Measurements from ENCODE around the gene HOXC12. TPM values are rescaled to one million over a fixed set of nuclear protein-coding genes. Genes with fewer than 3 reads are reported as not detected.
A peak's percentile ranks its signal among the peaks of the same experiment; 100 is the strongest.

HOXC12 gene
- total and polyA plus RNA-seq, 2 of the 8 experiments (the other 6 are each of a cell fraction or from before 2014, with no cell fraction given): not detected

DNA sequence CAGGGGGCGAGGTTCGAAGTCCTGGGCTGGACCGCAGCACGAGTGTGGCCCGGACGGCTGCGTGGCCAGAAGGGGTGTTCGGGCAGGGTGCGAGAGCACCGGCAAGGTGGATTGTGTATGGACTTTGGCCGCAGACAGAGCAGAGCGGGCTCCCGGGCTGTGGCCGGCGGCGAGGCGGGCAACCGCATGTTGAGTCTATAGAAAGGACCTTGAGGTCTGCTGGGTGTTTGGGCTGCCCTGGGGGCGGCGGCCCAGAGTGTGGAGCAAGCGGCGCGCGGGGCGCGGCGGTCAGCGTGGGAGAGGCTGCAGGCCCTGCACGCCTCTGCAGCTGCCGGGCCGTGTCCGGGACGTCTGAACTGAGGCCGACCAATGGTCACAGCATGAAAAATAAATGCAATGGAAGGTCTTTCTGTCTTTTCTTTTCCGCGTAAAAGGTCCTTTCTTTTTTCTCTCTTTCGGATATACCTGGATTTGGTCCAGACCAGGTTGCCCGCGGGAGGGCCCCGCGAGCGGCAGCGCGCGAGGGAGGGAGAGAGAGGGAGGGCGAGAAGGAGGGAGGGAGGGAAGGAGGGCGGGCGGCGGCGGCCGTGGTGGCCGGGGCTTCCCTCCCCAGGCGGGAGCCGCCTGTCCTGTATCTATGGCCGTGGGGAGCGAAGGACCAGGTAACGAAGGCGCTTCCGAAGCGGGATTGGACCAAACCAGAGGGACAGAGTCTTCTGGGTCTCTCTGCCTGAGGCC, 39.7 kb downstream of the HOXC12 start:
- no peak for FAIRE-seq
- no peaks in the 10 kb centered on the region for H3K79me2 ChIP-seq (ENCODE audit: control insufficient read depth in 1 of 2, insufficient read depth in 2 of 2, low read length in 2 of 2)
- peaks cover 0 to 19% (median 0%) of the 10 kb centered on the region in 4 experiments; a peak in 1 of 8 replicates for H3K36me3 ChIP-seq (ENCODE audit: control insufficient read depth in 2 of 4, insufficient read depth in 4 of 4, low read length in 3 of 4)
- 13% methylated on average over 35 of the region's 60 CpGs; no CpG with 5 or more reads in 1 of the 2 experiments for WGBS, 2 experiments (ENCODE audit: extremely low coverage in 1 of 2, insufficient coverage in 1 of 2, insufficient read length in 1 of 2, insufficient replicate concordance in 2 of 2, low coverage in 1 of 2, low lambda C conversion rate in 2 of 2, missing lambda C conversion rate in 1 of 2)
- H3K56ac ChIP-seq (replicated peaks; ENCODE audit: insufficient read length, low read depth, low read length): no peak overlapping the region
- ChIA-PET CTCF (ENCODE audit: partially characterized antibody) (interaction anchor here (0.7 to 4.4 kb wide), 5 partner anchors 9 to 213 kb away, joined by 3 to 28 read pairs (median 15); partner anchors contain the start of gene HOXC10), POLR2A (ENCODE audit: partially characterized antibody) (interaction anchor here (1.6 kb wide), 1 partner anchor 8 kb away, joined by 4 read pairs; no protein-coding TSS in a partner anchor)
- DNase-seq (ENCODE audit: low read depth in 1 of 2, low spot score in 2 of 2): no peak
- H4K91ac ChIP-seq (replicated peaks; ENCODE audit: insufficient read length, low read length): no peak overlapping the region
- TF ChIP-seq EZH2 (IDR thresholded peaks at IDR 0.05; ENCODE audit: low read depth, low read length, severe bottlenecking) (peak; percentile 99), SUZ12 (IDR thresholded peaks at IDR 0.05; ENCODE audit: low read length) (peak; percentile 94), RNF2 (IDR thresholded peaks at IDR 0.05; ENCODE audit: borderline replicate concordance, low read depth, low read length, missing control alignments, poor library complexity, severe bottlenecking) (peak; percentile 89), HDAC2 (IDR thresholded peaks at IDR 0.05; ENCODE audit: borderline replicate concordance in 1 of 2, low read depth in 2 of 2, low read length in 2 of 2) (no peak)
- H2BK5ac ChIP-seq (ENCODE audit: low read depth, low read length): no peak overlapping the region
- H2BK15ac ChIP-seq (ENCODE audit: low read length): 0 out of 2 replicates have a peak overlapping the region, but pooled peaks have one; percentile 46
- H3K23me2 ChIP-seq (ENCODE audit: low read depth, low read length): peaks cover 2% of the 10 kb centered on the region; the same call in 1 of the 2 replicates
- H4K20me1 ChIP-seq (replicated peaks in 1 of 2; ENCODE audit: control insufficient read depth in 1 of 2, insufficient read depth in 2 of 2, low read length in 2 of 2): peaks cover 29 to 30% of the 10 kb centered on the region in 2 experiments
- no peak overlapping the region for H3K4ac ChIP-seq (replicated peaks; ENCODE audit: insufficient read length, low read depth, low read length)
- H3K9ac ChIP-seq (replicated peaks in 1 of 4; ENCODE audit: extremely low read depth in 1 of 4, low read depth in 3 of 4, low read length in 3 of 4): no peak overlapping the region
- H3K23ac ChIP-seq (ENCODE audit: insufficient read length): no peak overlapping the region
- H3K79me1 ChIP-seq (ENCODE audit: low read depth, low read length): no peaks in the 10 kb centered on the region
- H3K4me3 ChIP-seq (ENCODE audit: extremely low read depth in 1 of 4, insufficient read depth in 2 of 4, low read depth in 3 of 4, low read length in 4 of 4): peak overlapping the region in 1 of 4 experiments; percentile 5; a peak in 1 of 8 replicates
- no peak overlapping the region for H3K27ac ChIP-seq (ENCODE audit: low read depth, low read length)
- H2BK12ac ChIP-seq (ENCODE audit: low read depth, low read length): peak overlapping the region; percentile 87; the same call in 1 of the 2 replicates
- no peak overlapping the region for H4K8ac ChIP-seq (ENCODE audit: extremely low read depth, insufficient read depth, low read length)
- H2BK120ac ChIP-seq (replicated peaks; ENCODE audit: low read depth, low read length): no peak overlapping the region
- peaks cover 0 to 15% (median 3%) of the 10 kb centered on the region in 4 experiments; a peak in 5 of 7 replicates for H3K4me1 ChIP-seq (replicated peaks in 1 of 4; ENCODE audit: control insufficient read depth in 3 of 4, insufficient read depth in 4 of 4, low read length in 3 of 4)
- peak overlapping the region; percentile 93 for H2AK5ac ChIP-seq (ENCODE audit: low read depth, low read length)
- H2BK20ac ChIP-seq (ENCODE audit: low read length): no peak overlapping the region
- H3K27me3 ChIP-seq (replicated peaks in 1 of 4; ENCODE audit: control insufficient read depth in 3 of 4, extremely low read depth in 1 of 4, insufficient read depth in 3 of 4, low read length in 3 of 4): peaks cover 97 to 100% (median 100%) of the 10 kb centered on the region in 4 experiments
- no peak overlapping the region for H3K14ac ChIP-seq (ENCODE audit: insufficient read length)
- H3K9me3 ChIP-seq (ENCODE audit: insufficient read depth in 2 of 2, low read depth in 1 of 2, low read length in 1 of 2): peaks cover 0 to 4% of the 10 kb centered on the region in 2 experiments; a peak in 1 of 4 replicates
- no peak overlapping the region for H4K5ac ChIP-seq (ENCODE audit: insufficient read length, low read depth, low read length)
- H2AFZ ChIP-seq (ENCODE audit: low read length): no peak overlapping the region
- H3K4me2 ChIP-seq (ENCODE audit: insufficient read depth in 1 of 2, low read depth in 2 of 2, low read length in 2 of 2): peak overlapping the region; percentile 23 to 56
- peak overlapping the region; percentile 19; the same call in 1 of the 2 replicates for H3K18ac ChIP-seq (ENCODE audit: extremely low read depth, low read length)

Data from H1 (cell line).